H9 (cell line): Measurements from ENCODE around the gene IRX5. TPM values are rescaled to one million over a fixed set of nuclear protein-coding genes. Genes with fewer than 3 reads are reported as not detected.

Experiments
- DNase-seq: peaks from one replicate; pipeline ENCODE4 v3.0.0-alpha.2; 2017
- H2AFZ ChIP-seq: one replicate; pipeline ENCODE4 v1.6.1; 2013; ENCODE audit warnings: mild to moderate bottlenecking, low read length, control low read depth, moderate library complexity
- H2AK5ac ChIP-seq: 2 replicates; pipeline ENCODE4 v1.6.1; 2013; ENCODE audit warnings: low read length, control low read depth, mixed read lengths; ENCODE audit not compliant: insufficient read length
- H2BK120ac ChIP-seq: one replicate; pipeline ENCODE4 v1.6.1; 2013; ENCODE audit warnings: low read depth, mild to moderate bottlenecking, low read length, control low read depth, inconsistent platforms; ENCODE audit not compliant: poor library complexity, severe bottlenecking
- H2BK12ac ChIP-seq: 2 replicates; pipeline ENCODE4 v1.6.1; 2013; ENCODE audit warnings: low read length, control low read depth, mixed read lengths, low read depth; ENCODE audit not compliant: insufficient read length
- H2BK15ac ChIP-seq: 2 replicates; pipeline ENCODE4 v1.6.1; 2013; ENCODE audit warnings: low read depth, low read length, control low read depth
- H2BK20ac ChIP-seq: one replicate; pipeline ENCODE4 v1.6.1; 2013; ENCODE audit warnings: low read depth, mild to moderate bottlenecking, low read length, control low read depth, inconsistent platforms; ENCODE audit not compliant: poor library complexity, severe bottlenecking
- H2BK5ac ChIP-seq: 2 replicates; pipeline ENCODE4 v1.6.1; 2013; ENCODE audit warnings: low read length, control low read depth, mixed read lengths; ENCODE audit not compliant: insufficient read length
- H3K14ac ChIP-seq: 2 replicates; pipeline ENCODE4 v1.6.1; 2013; ENCODE audit warnings: low read length, control low read depth; ENCODE audit not compliant: insufficient read depth
- H3K18ac ChIP-seq: 2 replicates; pipeline ENCODE4 v1.6.1; 2013; ENCODE audit warnings: low read depth, mild to moderate bottlenecking, mixed read lengths, low read length, control low read depth; ENCODE audit not compliant: insufficient read length
- H3K23ac ChIP-seq: 2 replicates; pipeline ENCODE4 v1.6.1; 2013; ENCODE audit warnings: low read length, control low read depth, mixed read lengths, low read depth; ENCODE audit not compliant: insufficient read length
- H3K23me2 ChIP-seq: 2 replicates; pipeline ENCODE4 v1.6.1; 2013; ENCODE audit warnings: low read depth, mild to moderate bottlenecking, mixed read lengths, low read length, control low read depth; ENCODE audit not compliant: insufficient read length, poor library complexity, severe bottlenecking
- H3K27ac ChIP-seq: 2 replicates; pipeline ENCODE4 v1.5.1; 2013; ENCODE audit warnings: low read length, control low read depth, mixed read lengths, low read depth; ENCODE audit not compliant: insufficient read length
- H3K27me3 ChIP-seq: 2 replicates; pipeline ENCODE4 v1.6.1; 2013; ENCODE audit warnings: low read length, control low read depth, inconsistent platforms; ENCODE audit not compliant: insufficient read depth
- H3K4ac ChIP-seq: 2 replicates; pipeline ENCODE4 v1.6.1; 2013; ENCODE audit warnings: low read depth, mild to moderate bottlenecking, control low read depth, inconsistent platforms, low read length, moderate library complexity
- H3K4me1 ChIP-seq: 2 replicates; pipeline ENCODE4 v1.6.1; 2013; ENCODE audit warnings: low read length, control low read depth, inconsistent platforms; ENCODE audit not compliant: insufficient read depth
- H3K4me2 ChIP-seq: 2 replicates; pipeline ENCODE4 v1.6.1; 2013; ENCODE audit warnings: low read length, control low read depth, mixed read lengths; ENCODE audit not compliant: insufficient read length, insufficient read depth
- H3K56ac ChIP-seq: 2 replicates; pipeline ENCODE4 v1.6.1; 2013; ENCODE audit warnings: low read depth, mild to moderate bottlenecking, mixed read lengths, low read length, control low read depth; ENCODE audit not compliant: insufficient read length
- H3K79me1 ChIP-seq: 2 replicates; pipeline ENCODE4 v1.6.1; 2013; ENCODE audit warnings: low read depth, mild to moderate bottlenecking, moderate library complexity, low read length, control low read depth, inconsistent platforms; ENCODE audit not compliant: insufficient read depth, poor library complexity, severe bottlenecking
- H3K79me2 ChIP-seq: 2 replicates; pipeline ENCODE4 v1.6.1; 2013; ENCODE audit warnings: low read length, control low read depth, inconsistent platforms; ENCODE audit not compliant: insufficient read depth
- H3K9ac ChIP-seq: 2 replicates; pipeline ENCODE4 v1.6.1; 2013; ENCODE audit warnings: low read length, control low read depth, mixed read lengths; ENCODE audit not compliant: insufficient read length; ENCODE audit errors: extremely low read depth
- H3K9me3 ChIP-seq: one replicate; pipeline ENCODE4 v1.6.1; 2013; ENCODE audit warnings: low read depth, low read length, inconsistent platforms; ENCODE audit not compliant: control insufficient read depth
- H3T11ph ChIP-seq: one replicate; pipeline ENCODE4 v1.6.1; 2013; ENCODE audit warnings: mild to moderate bottlenecking, low read length, control low read depth, inconsistent platforms
- H4K20me1 ChIP-seq: one replicate; pipeline ENCODE4 v1.6.1; 2013; ENCODE audit not compliant: control insufficient read depth, insufficient read length, insufficient read depth
- H4K5ac ChIP-seq: 2 replicates; pipeline ENCODE4 v1.6.1; 2013; ENCODE audit warnings: low read depth, mild to moderate bottlenecking, mixed read lengths, low read length, control low read depth; ENCODE audit not compliant: insufficient read length
- H4K8ac ChIP-seq: replicated peaks from 2 replicates; pipeline ENCODE4 v1.6.1; 2013; ENCODE audit warnings: low read length, control low read depth, mixed read lengths, low read depth; ENCODE audit not compliant: insufficient read length
- H4K91ac ChIP-seq: 2 replicates; pipeline ENCODE4 v1.6.1; 2013; ENCODE audit warnings: low read depth, mild to moderate bottlenecking, moderate library complexity, mixed read lengths, low read length, control low read depth; ENCODE audit not compliant: insufficient read length
- H3K27ac Mint-ChIP-seq, 3 experiments: 2 replicates in 2 of 3; 3 replicates in 1 of 3; pipeline ENCODE4 v1.8.0; 2020 to 2021; ENCODE audit warnings: mixed read lengths in 3 of 3, mild to moderate bottlenecking in 1 of 3, moderate library complexity in 1 of 3
- H3K27me3 Mint-ChIP-seq: 2 replicates; pipeline ENCODE4 v1.8.0; 2021; ENCODE audit warnings: low read depth, mild to moderate bottlenecking, moderate library complexity, mixed read lengths
- H3K36me3 Mint-ChIP-seq, 3 experiments: 2 replicates in 2 of 3; 3 replicates in 1 of 3; pipeline ENCODE4 v1.8.0; 2020 to 2021; ENCODE audit warnings: low read depth in 3 of 3, mixed read lengths in 3 of 3; ENCODE audit not compliant: insufficient read depth in 1 of 3
- H3K4me1 Mint-ChIP-seq, 2 experiments: 2 replicates each; pipeline ENCODE4 v1.8.0; 2020; ENCODE audit warnings: mixed read lengths in 2 of 2
- H3K4me3 Mint-ChIP-seq, 2 experiments: 2 replicates in 1 of 2; 3 replicates in 1 of 2; pipeline ENCODE4 v1.8.0; 2020 to 2021; ENCODE audit warnings: mild to moderate bottlenecking in 2 of 2, mixed read lengths in 2 of 2, moderate library complexity in 1 of 2
- H3K9me3 Mint-ChIP-seq, 2 experiments: 2 replicates in 1 of 2; 3 replicates in 1 of 2; pipeline ENCODE4 v1.8.0; 2020; ENCODE audit warnings: mild to moderate bottlenecking in 2 of 2, mixed read lengths in 2 of 2, moderate library complexity in 1 of 2
- CTCF ChIP-seq: fragments of 200-600 bp; sonication (generic); conservative IDR thresholded peaks from 3 replicates; pipeline ENCODE4 v1.8.0; 2021; ENCODE audit warnings: antibody characterized with exemption, mild to moderate bottlenecking
- WGBS: extraction: QIAGEN DNeasy Blood & Tissue Kit; methylation state at CpG from one replicate; pipeline ENCODE4 v1.1.7; 2013; ENCODE audit warnings: missing lambda C conversion rate, low lambda C conversion rate, mixed read lengths; ENCODE audit not compliant: insufficient read length; ENCODE audit errors: extremely low coverage; 5-methylcytosine and 5-hydroxymethylcytosine counted together
- total RNA-seq: library from RNA; stranded (reverse); gene quantifications from 2 replicates; pipeline ENCODE4 v1.2.1, GENCODE V29; 2021

Gene IRX5
- total RNA-seq, 1 experiment from 2014 or later: 0.59 TPM

GRCh38 chr16:54954220-54954619, 23.6 kb downstream of the IRX5 start:
- no peak overlapping the region for H3K4me2 ChIP-seq
- H3K4ac ChIP-seq: no peak overlapping the region
- no peak overlapping the region for H3K18ac ChIP-seq
- Mint-ChIP-seq H3K4me1 (peaks cover 13 to 23% of the 10 kb centered on the region in 2 experiments), H3K27ac (no peak overlapping the region), H3K27me3 (peaks cover 60% of the 10 kb centered on the region), H3K4me3 (no peak overlapping the region), H3K36me3 (no peaks in the 10 kb centered on the region; a peak in 1 of 7 replicates), H3K9me3 (no peaks in the 10 kb centered on the region; a peak in 1 of 5 replicates)
- WGBS: no CpG with 5 or more reads among the region's 3 CpGs
- DNase-seq: no peak
- H3K23me2 ChIP-seq: no peaks in the 10 kb centered on the region
- H3T11ph ChIP-seq: no peak overlapping the region
- no peaks in the 10 kb centered on the region for H4K20me1 ChIP-seq
- H3K27me3 ChIP-seq: no peaks in the 10 kb centered on the region; the same call in 1 of the 2 replicates
- no peaks in the 10 kb centered on the region for H3K9me3 ChIP-seq
- no peak overlapping the region for H3K23ac ChIP-seq
- no peak overlapping the region for H4K91ac ChIP-seq
- no peak overlapping the region for H3K56ac ChIP-seq
- no peak overlapping the region for H2BK5ac ChIP-seq
- no peak overlapping the region for H2BK12ac ChIP-seq
- H3K79me1 ChIP-seq: no peaks in the 10 kb centered on the region
- no peaks in the 10 kb centered on the region for H3K4me1 ChIP-seq
- H3K27ac ChIP-seq: no peak overlapping the region
- H3K9ac ChIP-seq: no peak overlapping the region
- no peak overlapping the region for H4K5ac ChIP-seq
- no peak overlapping the region for H2AK5ac ChIP-seq
- no peak overlapping the region for H4K8ac ChIP-seq
- no peaks in the 10 kb centered on the region for H3K79me2 ChIP-seq
- no peak overlapping the region for H2AFZ ChIP-seq
- H3K14ac ChIP-seq: no peak overlapping the region
- no peak overlapping the region for H2BK20ac ChIP-seq
- H2BK120ac ChIP-seq: no peak overlapping the region
- H2BK15ac ChIP-seq: no peak overlapping the region
- no peak for TF ChIP-seq CTCF
